NCI-H82 treated with DMSO at 0.1 percent for 48 hours (cell line): ENCODE measurements around the gene CAPZA1.

Experiments
- DNase-seq: peaks from one replicate; lab custom pipeline; 2025; ENCODE audit not compliant: unreplicated experiment; lab: John Stamatoyannopoulos, UW

CAPZA1 gene

GRCh38 chr1:112675728-112676381, 56.2 kb downstream of the CAPZA1 start:
- no peak for DNase-seq

- no peak for DNase-seq
Observed at GRCh38 chr1:112676543-112676942, 56.9 kb downstream of the CAPZA1 start.

- no peak for DNase-seq
Observed at GRCh38 chr1:112677501-112677900, 57.9 kb downstream of the CAPZA1 start.

GRCh38 chr1:112678605-112679004, 59.0 kb downstream of the CAPZA1 start:
- DNase-seq: no peak

- no peak for DNase-seq
Observed at GRCh38 chr1:112685913-112686312, 66.3 kb downstream of the CAPZA1 start.

- DNase-seq: no peak
Observed at GRCh38 chr1:112686417-112686816, 66.8 kb downstream of the CAPZA1 start.

GRCh38 chr1:112686835-112687234, 67.2 kb downstream of the CAPZA1 start:
- no peak for DNase-seq

GRCh38 chr1:112687361-112687760, 67.7 kb downstream of the CAPZA1 start:
- DNase-seq: no peak

GRCh38 chr1:112687785-112688496, 68.3 kb downstream of the CAPZA1 start:
- no peak for DNase-seq

GRCh38 chr1:112688781-112689193, 69.2 kb downstream of the CAPZA1 start:
- DNase-seq: no peak

GRCh38 chr1:112689196-112689841, 69.7 kb downstream of the CAPZA1 start:
- no peak for DNase-seq

- no peak for DNase-seq
Observed at GRCh38 chr1:112689842-112690237, 70.2 kb downstream of the CAPZA1 start.

GRCh38 chr1:112692681-112693080, 73.0 kb downstream of the CAPZA1 start:
- no peak for DNase-seq

GRCh38 chr1:112693821-112694220, 74.2 kb downstream of the CAPZA1 start:
- no peak for DNase-seq

GRCh38 chr1:112694363-112694929, 74.8 kb downstream of the CAPZA1 start:
- DNase-seq: no peak

- no peak for DNase-seq
Observed at GRCh38 chr1:112695276-112695675, 75.6 kb downstream of the CAPZA1 start.

- DNase-seq: no peak
Observed at GRCh38 chr1:112696578-112697314, 77.1 kb downstream of the CAPZA1 start.

GRCh38 chr1:112697781-112698201, 78.2 kb downstream of the CAPZA1 start:
- no peak for DNase-seq

GRCh38 chr1:112698366-112699310, 79.0 kb downstream of the CAPZA1 start:
- no peak for DNase-seq
